Measurements from ENCODE around the gene BAD.

GRCh38 chr11:64248578-64248977 lies 35.9 kb downstream of the BAD start:
- TF ChIP-seq POLR2AphosphoS5 (IDR thresholded peaks at IDR 0.05; ENCODE audit: low read depth, low read length) (no peak), POLR2A (IDR thresholded peaks at IDR 0.05; ENCODE audit: low read depth, low read length) (no peak), TAF1 (IDR thresholded peaks at IDR 0.05; ENCODE audit: borderline replicate concordance, low read depth, low read length) (no peak)

Measured in GM12892 (cell line).